Measurements from ENCODE around the gene GSTP1. TPM values are rescaled to one million over a fixed set of nuclear protein-coding genes. Genes with fewer than 3 reads are reported as not detected.
A peak's percentile ranks its signal among the peaks of the same experiment; 100 is the strongest.

GSTP1 gene
- total and polyA plus RNA-seq, 9 of the 15 experiments (the other 6 are each of a cell fraction or from before 2014, with no cell fraction given), result 592 to 2,150 (median 1,204) TPM

DNA sequence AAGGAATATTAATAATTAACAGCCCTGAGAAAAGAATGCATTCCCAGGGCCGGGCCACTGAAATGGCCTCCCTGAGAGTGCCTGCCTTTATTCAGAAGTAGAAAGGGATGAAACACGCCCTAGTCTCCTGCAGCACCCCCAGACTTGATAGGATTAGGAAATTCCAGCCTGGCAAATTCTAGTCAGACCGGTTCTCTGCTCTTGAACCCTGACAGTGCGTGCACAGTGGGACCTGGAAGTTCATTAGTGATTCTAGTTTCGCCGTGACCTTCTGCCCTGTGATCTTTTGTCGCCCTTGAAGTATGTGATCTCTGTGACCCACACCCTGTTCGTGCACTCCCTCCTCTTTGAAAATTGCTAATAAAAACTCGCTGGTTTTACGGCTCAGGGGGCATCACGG is 2.1 kb upstream of the GSTP1 start:
- ATAC-seq, result no peak
- no peak for TF ChIP-seq SIRT6 (IDR thresholded peaks at IDR 0.05; ENCODE audit: low read depth, low read length)
- TF ChIP-seq DACH1 (IDR thresholded peaks at IDR 0.05; ENCODE audit: partially characterized antibody), result peak; percentile 14
- H4K20me1 ChIP-seq (replicated peaks; ENCODE audit: control insufficient read depth, insufficient read depth, low read length), result peaks cover 14% of the 10 kb centered on the region; the same call in 1 of the 2 replicates
- CTCF ChIA-PET (ENCODE audit: low intra/inter-chr PET ratio), result interaction anchor here (0.7 kb wide), 1 partner anchor 8 kb away, joined by 3 read pairs; no protein-coding TSS in a partner anchor
- peaks cover 22% of the 10 kb centered on the region for H3K36me3 ChIP-seq (ENCODE audit: control insufficient read depth, insufficient read depth, low read length)
- POLR2A ChIA-PET, result interaction anchor here (1.4 kb wide), 1 partner anchor 39 kb away, joined by 3 read pairs; no protein-coding TSS in a partner anchor
- 74% methylated on average over 11 of the region's 11 CpGs for WGBS (ENCODE audit: insufficient coverage, low coverage, missing lambda C conversion rate)
- H3K4me3 ChIP-seq, result no peak overlapping the region
- H3K27me3 ChIP-seq (ENCODE audit: control insufficient read depth in 2 of 2, insufficient read depth in 2 of 2, low read length in 2 of 2), result no peaks in the 10 kb centered on the region
- intact Hi-C loops (cut with micrococcal nuclease) (loop anchor here (5.0 kb wide), 3 partner anchors 74 to 229 kb away; partner anchors contain the start of genes CDK2AP2, PITPNM1, POLD4 and PPP1CA), in situ Hi-C loops (cut with MboI) (no loop called here)
- no peaks in the 10 kb centered on the region for H3K9me3 ChIP-seq (replicated peaks; ENCODE audit: control insufficient read depth, insufficient read depth, low read depth, low read length)
- H3K79me2 ChIP-seq (ENCODE audit: control insufficient read depth, insufficient read depth, low read length), result peaks cover 43% of the 10 kb centered on the region
- no peak overlapping the region for H2AFZ ChIP-seq (ENCODE audit: low read depth, low read length)
- peaks cover 5% of the 10 kb centered on the region for H3K9me1 ChIP-seq (ENCODE audit: control insufficient read depth, insufficient read depth, low read length)
- FAIRE-seq, result no peak
- BruUV-seq (replicated peaks), result no TSS peak
- peaks cover 33 to 64% of the 10 kb centered on the region in 2 experiments for H3K4me1 ChIP-seq (replicated peaks in 1 of 2; ENCODE audit: control insufficient read depth in 2 of 2, insufficient read depth in 2 of 2, low read length in 2 of 2)
- DNase-seq (ENCODE audit: extremely low read depth in 1 of 4, low spot score in 3 of 4), result no peak
- peak overlapping the region; percentile 21 for H3K4me2 ChIP-seq (ENCODE audit: insufficient read depth, low read length)
- H3K9ac ChIP-seq (ENCODE audit: insufficient read depth in 1 of 2, low read depth in 2 of 2, low read length in 2 of 2), result 0 out of 4 replicates have a peak overlapping the region, but pooled peaks of 1 of the 2 experiments have one; percentile 6
- H3K27ac ChIP-seq (ENCODE audit: extremely low read depth, low read depth, low read length), result no peak overlapping the region

DNA sequence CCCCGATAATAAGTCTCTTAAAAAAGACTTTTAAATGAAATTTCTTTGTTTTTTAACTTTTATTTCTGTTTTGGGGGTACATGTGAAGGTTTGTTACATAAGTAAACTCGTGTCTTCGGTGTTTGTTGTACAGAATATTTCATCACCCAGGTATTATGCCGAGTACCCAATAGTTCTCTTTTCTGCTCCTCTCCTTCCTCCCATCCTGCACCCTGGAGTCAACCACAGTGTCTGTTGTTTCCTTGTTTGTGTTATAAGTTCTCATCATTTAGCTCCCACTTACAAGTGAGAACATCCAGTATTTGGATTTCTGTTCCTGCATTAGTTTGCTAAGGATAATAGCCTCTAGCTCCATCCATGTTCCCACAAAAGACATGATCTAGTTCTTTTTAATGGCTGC is 1.6 kb upstream of the GSTP1 start:
- in situ Hi-C loops (cut with MboI), result no loop called here
- Histone ChIP-seq H3K4me3 (0 out of 2 replicates have a peak overlapping the region, but pooled peaks have one; percentile 62), H4K20me1 (replicated peaks; ENCODE audit: control insufficient read depth, insufficient read depth, low read length) (peaks cover 14% of the 10 kb centered on the region; the same call in 1 of the 2 replicates), H3K36me3 (ENCODE audit: control insufficient read depth, insufficient read depth, low read length) (peaks cover 28% of the 10 kb centered on the region), H3K4me1 (replicated peaks in 1 of 2; ENCODE audit: control insufficient read depth in 2 of 2, insufficient read depth in 2 of 2, low read length in 2 of 2) (peaks cover 33 to 61% of the 10 kb centered on the region in 2 experiments), H3K9me1 (ENCODE audit: control insufficient read depth, insufficient read depth, low read length) (peaks cover 5% of the 10 kb centered on the region), H3K27ac (ENCODE audit: extremely low read depth, low read depth, low read length) (peak overlapping the region; percentile 89; the same call in 2 of the 3 replicates), H2AFZ (ENCODE audit: low read depth, low read length) (peak overlapping the region; percentile 92), H3K4me2 (ENCODE audit: insufficient read depth, low read length) (peak overlapping the region; percentile 83), H3K27me3 (ENCODE audit: control insufficient read depth in 2 of 2, insufficient read depth in 2 of 2, low read length in 2 of 2) (no peaks in the 10 kb centered on the region), H3K79me2 (ENCODE audit: control insufficient read depth, insufficient read depth, low read length) (peaks cover 43% of the 10 kb centered on the region), H3K9me3 (replicated peaks; ENCODE audit: control insufficient read depth, insufficient read depth, low read depth, low read length) (no peaks in the 10 kb centered on the region), H3K9ac (ENCODE audit: insufficient read depth in 1 of 2, low read depth in 2 of 2, low read length in 2 of 2) (peak overlapping the region in 1 of 2 experiments; percentile 71; a peak in 2 of 4 replicates)
- POLR2A ChIA-PET, result interaction anchor here (0.6 to 2.8 kb wide), 9 partner anchors 9 to 180 kb away, joined by 3 to 21 read pairs (median 3); partner anchors contain the start of genes AIP and PPP1CA
- DNase-seq (ENCODE audit: extremely low read depth in 1 of 4, low spot score in 3 of 4), result no peak
- ATAC-seq, result no peak
- BruUV-seq (replicated peaks), result TSS peak; percentile 81
- FAIRE-seq, result no peak
- 61% methylated on average over 4 of the region's 4 CpGs for WGBS (ENCODE audit: insufficient coverage, low coverage, missing lambda C conversion rate)
- CTCF ChIA-PET (ENCODE audit: low intra/inter-chr PET ratio), result interaction anchor here (0.7 kb wide), 1 partner anchor 8 kb away, joined by 3 read pairs; no protein-coding TSS in a partner anchor
- intact Hi-C loops (cut with micrococcal nuclease), result loop anchor here (2.0 to 5.0 kb wide), 4 partner anchors 75 to 230 kb away; partner anchors contain the start of genes CDK2AP2, PITPNM1, POLD4 and PPP1CA
- TF ChIP-seq, protein P1, sequence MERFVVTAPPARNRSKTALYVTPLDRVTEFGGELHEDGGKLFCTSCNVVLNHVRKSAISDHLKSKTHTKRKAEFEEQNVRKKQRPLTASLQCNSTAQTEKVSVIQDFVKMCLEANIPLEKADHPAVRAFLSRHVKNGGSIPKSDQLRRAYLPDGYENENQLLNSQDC (CRISPR knock-in tag; IDR thresholded peaks at IDR 0.05), result no peak
- TF ChIP-seq HMBOX1 (IDR thresholded peaks at IDR 0.05), result no peak
- TF ChIP-seq, protein P2, sequence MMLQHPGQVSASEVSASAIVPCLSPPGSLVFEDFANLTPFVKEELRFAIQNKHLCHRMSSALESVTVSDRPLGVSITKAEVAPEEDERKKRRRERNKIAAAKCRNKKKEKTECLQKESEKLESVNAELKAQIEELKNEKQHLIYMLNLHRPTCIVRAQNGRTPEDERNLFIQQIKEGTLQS (IDR thresholded peaks at IDR 0.05), result peak; percentile 40; the same call in 1 of the 2 replicates
- TF ChIP-seq, protein P2 (CRISPR knock-in tag; conservative IDR thresholded peaks at IDR 0.05), result no peak
- TF ChIP-seq, protein P3, sequence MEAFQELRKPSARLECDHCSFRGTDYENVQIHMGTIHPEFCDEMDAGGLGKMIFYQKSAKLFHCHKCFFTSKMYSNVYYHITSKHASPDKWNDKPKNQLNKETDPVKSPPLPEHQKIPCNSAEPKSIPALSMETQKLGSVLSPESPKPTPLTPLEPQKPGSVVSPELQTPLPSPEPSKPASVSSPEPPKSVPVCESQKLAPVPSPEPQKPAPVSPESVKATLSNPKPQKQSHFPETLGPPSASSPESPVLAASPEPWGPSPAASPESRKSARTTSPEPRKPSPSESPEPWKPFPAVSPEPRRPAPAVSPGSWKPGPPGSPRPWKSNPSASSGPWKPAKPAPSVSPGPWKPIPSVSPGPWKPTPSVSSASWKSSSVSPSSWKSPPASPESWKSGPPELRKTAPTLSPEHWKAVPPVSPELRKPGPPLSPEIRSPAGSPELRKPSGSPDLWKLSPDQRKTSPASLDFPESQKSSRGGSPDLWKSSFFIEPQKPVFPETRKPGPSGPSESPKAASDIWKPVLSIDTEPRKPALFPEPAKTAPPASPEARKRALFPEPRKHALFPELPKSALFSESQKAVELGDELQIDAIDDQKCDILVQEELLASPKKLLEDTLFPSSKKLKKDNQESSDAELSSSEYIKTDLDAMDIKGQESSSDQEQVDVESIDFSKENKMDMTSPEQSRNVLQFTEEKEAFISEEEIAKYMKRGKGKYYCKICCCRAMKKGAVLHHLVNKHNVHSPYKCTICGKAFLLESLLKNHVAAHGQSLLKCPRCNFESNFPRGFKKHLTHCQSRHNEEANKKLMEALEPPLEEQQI (IDR thresholded peaks at IDR 0.05), result no peak
- no peak for TF ChIP-seq EP300 (IDR thresholded peaks at IDR 0.05; ENCODE audit: low read length)
- no peak for TF ChIP-seq CEBPG (CRISPR knock-in tag; IDR thresholded peaks at IDR 0.05)
- 0 out of 4 replicates have a peak, but pooled peaks of 1 of the 2 experiments have one; percentile 47 for TF ChIP-seq CEBPG (tag; conservative IDR thresholded peaks at IDR 0.05 in 1 of 2, IDR thresholded peaks at IDR 0.05 in 1 of 2)
